Heart left ventricle (tissue), 16 donors: ENCODE data around the gene GPR89A. TPM values are rescaled to one million over a fixed set of nuclear protein-coding genes. Genes with fewer than 3 reads are reported as not detected.

ENCODE experiments used
- ATAC-seq, 4 donors: fragments of 200-7000 bp; cut with Tn5 transposase; one replicate each; pipeline ENCODE4 v1.9.1; 2020 to 2022; ENCODE audit warnings: moderate library complexity in 4 of 4, mild to moderate bottlenecking in 3 of 4, moderate number of reproducible peaks in 1 of 4
- DNase-seq, 5 donors: peaks; one replicate each; pipeline ENCODE4 v3.0.0-alpha.2; 2020
- H3K27ac ChIP-seq, 12 donors: fragments of 200-600 bp; sonication (generic) in 4 of 12; one replicate each; pipeline versions ENCODE4 v1.5.0 to v1.8.0; 2016 to 2022; ENCODE audit warnings: mild to moderate bottlenecking in 2 of 12
- H3K27me3 ChIP-seq, 9 donors: fragments of 200-600 bp; sonication (generic) in 2 of 9; one replicate each; pipeline versions ENCODE4 v1.5.1 to v1.8.0; 2016 to 2022; ENCODE audit warnings: mild to moderate bottlenecking in 3 of 9
- H3K36me3 ChIP-seq, 9 donors: fragments of 200-600 bp; sonication (generic) in 2 of 9; one replicate each; pipeline versions ENCODE4 v1.5.0 to v1.8.0; 2018 to 2022; ENCODE audit warnings: mild to moderate bottlenecking in 2 of 9
- H3K4me1 ChIP-seq, 12 donors: fragments of 200-600 bp; sonication (generic) in 4 of 12; one replicate each; pipeline versions ENCODE4 v1.5.0 to v1.8.0; 2016 to 2022; ENCODE audit warnings: mild to moderate bottlenecking in 3 of 12
- H3K4me3 ChIP-seq, 12 donors: fragments of 200-600 bp; sonication (generic) in 4 of 12; one replicate each; pipeline versions ENCODE4 v1.5.0 to v1.8.0; 2017 to 2022; ENCODE audit warnings: mild to moderate bottlenecking in 9 of 12, moderate library complexity in 4 of 12
- H3K9me3 ChIP-seq, 12 donors: fragments of 200-600 bp; sonication (generic) in 4 of 12; one replicate each; pipeline versions ENCODE4 v1.5.0 to v1.8.0; 2016 to 2022; ENCODE audit warnings: mild to moderate bottlenecking in 1 of 12
- POLR2A ChIP-seq, 2 donors: fragments of 450-650 bp; IDR thresholded peaks; one replicate each; pipeline ENCODE4 v1.6.1; 2017; ENCODE audit warnings: antibody characterized with exemption in 2 of 2, mild to moderate bottlenecking in 2 of 2, moderate library complexity in 2 of 2
- WGBS, 4 donors: extraction: QIAGEN DNeasy Blood & Tissue Kit in 2 of 4; methylation state at CpG; one replicate each; pipeline versions ENCODE4 v1.1.5 to v1.1.7; 2013 to 2018; 5-methylcytosine and 5-hydroxymethylcytosine counted together
- intact Hi-C, 10 donors: fragments of 100-400 bp; cut with DNase I; formaldehyde crosslinking; loops; one replicate each; pipeline versions ENCODE4 v1.11.1 to v1.14.2; 2022
- polyA plus RNA-seq, 2 donors: library from polyadenylated mRNA; stranded (reverse); fragments of 200-250 nt; gene quantifications; one replicate each; pipeline ENCODE4 v1.2.3, GENCODE V29; 2013
- total RNA-seq, 9 donors: library from RNA; depleted of rRNA in 2 of 9; stranded (reverse); fragments of >200 nt in 2 of 9; fragmentation: NEBNext Ultra II Directional in 3 of 9; extraction: Animal tissue kit (Norgen Biotek cat#: 25700) in 3 of 9; gene quantifications; one replicate each; pipeline versions ENCODE4 v1.1.0 to v1.2.4, GENCODE V29; 2016 to 2023
- TF ChIP-seq, protein P1 (sequence below), 12 donors: fragments of 200-600 bp; sonication (generic) in 4 of 12; IDR thresholded peaks; one replicate each; pipeline versions ENCODE4 v1.5.0 to v1.8.0; 2018 to 2022; ENCODE audit warnings: antibody characterized with exemption in 12 of 12, mild to moderate bottlenecking in 5 of 12
- donor health status: ischemic (EF 13 %, LVEDD 7.1; RV severe dilation, severe dysfunction).
- donor health status: healthy with polysubstance abuse.
- donor health status: DM: no; HTN: yes; CAD: no.
- donor health status: DM: no; HTN: no; CAD: no.
- donor health status: ischemic (EF 25% LVEDD 6.9; RV normal size, moderate dysfunction).
- donor health status: ischemic (EF 25% LVEDD 5.7; RV mildly dilated, moderate dysfunction).
- donor health status: healthy.
- donor health status: DM: yes; HTN: yes; CAD: no.
- donor health status: ischemic (EF 35%, LVEDD 5.7; RV mildly dilated, moderate dysfunction).
- donor health status: nonischemic (EF 11% LVEDD 7.7; RV severe dilation, severe dysfunction).
- donor health status: DM: yes; HTN: yes; CAD: no.
- donor health status: PGD.
- donor health status: ischemic (EF 29% LVEDD 5.4; RV normal size, mild dysfunction).
- donor health status: nonischemic (EF 23%, LVEDD 6.1; RV moderate dilation, normal function).

Gene GPR89A
- total and polyA plus RNA-seq, 11 donors, result 6.2 to 17.1 (median 10.8) TPM

DNA sequence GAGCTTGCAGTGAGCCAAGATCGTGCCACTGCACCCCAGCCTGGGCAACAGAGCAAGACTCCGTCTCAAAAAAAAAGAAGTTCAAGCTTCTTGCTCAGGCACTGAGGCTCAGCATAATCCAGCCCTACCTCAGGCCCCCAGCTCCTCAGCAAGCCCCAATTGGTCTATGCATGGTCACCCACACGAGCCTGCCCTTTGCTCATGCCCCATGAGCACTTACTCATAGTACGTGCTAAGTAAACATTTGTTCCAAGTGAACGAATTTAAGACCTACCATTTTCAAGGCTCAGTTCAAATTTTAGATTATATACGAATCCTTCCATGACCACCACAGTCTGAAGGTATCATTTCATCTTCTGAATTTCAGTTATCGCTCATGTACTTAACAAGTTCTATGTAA, 95.0 kb downstream of the GPR89A start:
- H3K4me1 ChIP-seq, result no peaks in the 10 kb centered on the region
- TF ChIP-seq, protein P1, sequence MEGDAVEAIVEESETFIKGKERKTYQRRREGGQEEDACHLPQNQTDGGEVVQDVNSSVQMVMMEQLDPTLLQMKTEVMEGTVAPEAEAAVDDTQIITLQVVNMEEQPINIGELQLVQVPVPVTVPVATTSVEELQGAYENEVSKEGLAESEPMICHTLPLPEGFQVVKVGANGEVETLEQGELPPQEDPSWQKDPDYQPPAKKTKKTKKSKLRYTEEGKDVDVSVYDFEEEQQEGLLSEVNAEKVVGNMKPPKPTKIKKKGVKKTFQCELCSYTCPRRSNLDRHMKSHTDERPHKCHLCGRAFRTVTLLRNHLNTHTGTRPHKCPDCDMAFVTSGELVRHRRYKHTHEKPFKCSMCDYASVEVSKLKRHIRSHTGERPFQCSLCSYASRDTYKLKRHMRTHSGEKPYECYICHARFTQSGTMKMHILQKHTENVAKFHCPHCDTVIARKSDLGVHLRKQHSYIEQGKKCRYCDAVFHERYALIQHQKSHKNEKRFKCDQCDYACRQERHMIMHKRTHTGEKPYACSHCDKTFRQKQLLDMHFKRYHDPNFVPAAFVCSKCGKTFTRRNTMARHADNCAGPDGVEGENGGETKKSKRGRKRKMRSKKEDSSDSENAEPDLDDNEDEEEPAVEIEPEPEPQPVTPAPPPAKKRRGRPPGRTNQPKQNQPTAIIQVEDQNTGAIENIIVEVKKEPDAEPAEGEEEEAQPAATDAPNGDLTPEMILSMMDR (IDR thresholded peaks at IDR 0.05), result no peak
- TF ChIP-seq POLR2A (IDR thresholded peaks at IDR 0.05), result no peak
- 85 to 92% (median 90%) methylated on average over 7 of the region's 7 CpGs for WGBS, 4 donors
- no peaks in the 10 kb centered on the region for H3K36me3 ChIP-seq
- H3K4me3 ChIP-seq, result no peak overlapping the region
- no peak overlapping the region for H3K27ac ChIP-seq
- intact Hi-C loops, result no loop called here
- DNase-seq (no peak), ATAC-seq (no peak)
- no peaks in the 10 kb centered on the region for H3K9me3 ChIP-seq
- H3K27me3 ChIP-seq, result no peaks in the 10 kb centered on the region

DNA sequence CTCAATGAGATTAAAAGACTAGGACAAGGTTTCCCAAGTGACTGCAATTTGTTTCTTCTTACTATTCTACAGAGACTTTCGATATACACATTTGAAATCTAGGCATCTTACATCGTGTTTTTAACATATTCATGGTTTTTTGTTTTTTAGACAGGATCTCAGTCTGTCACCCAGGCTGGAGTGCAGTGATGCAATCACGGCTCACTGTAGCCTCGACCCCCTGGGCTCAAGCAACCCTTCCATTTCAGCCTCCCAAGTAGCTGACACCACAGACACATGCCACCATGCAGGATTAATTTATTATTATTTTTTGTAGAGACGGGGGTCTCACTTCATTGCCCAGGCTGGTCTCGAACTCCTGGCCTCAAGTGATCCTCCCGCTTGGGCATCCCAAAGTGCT, 97.8 kb downstream of the GPR89A start:
- H3K4me1 ChIP-seq, result no peaks in the 10 kb centered on the region
- no peaks in the 10 kb centered on the region for H3K27me3 ChIP-seq
- H3K4me3 ChIP-seq, result no peak overlapping the region
- intact Hi-C loops, result no loop called here
- no peak for DNase-seq
- no peaks in the 10 kb centered on the region for H3K36me3 ChIP-seq
- 85 to 92% (median 90%) methylated on average over 7 of the region's 7 CpGs for WGBS, 4 donors
- TF ChIP-seq, protein P1 (IDR thresholded peaks at IDR 0.05), result no peak
- TF ChIP-seq POLR2A (IDR thresholded peaks at IDR 0.05), result no peak
- H3K9me3 ChIP-seq, result no peaks in the 10 kb centered on the region
- ATAC-seq, result no peak
- H3K27ac ChIP-seq, result no peak overlapping the region

DNA sequence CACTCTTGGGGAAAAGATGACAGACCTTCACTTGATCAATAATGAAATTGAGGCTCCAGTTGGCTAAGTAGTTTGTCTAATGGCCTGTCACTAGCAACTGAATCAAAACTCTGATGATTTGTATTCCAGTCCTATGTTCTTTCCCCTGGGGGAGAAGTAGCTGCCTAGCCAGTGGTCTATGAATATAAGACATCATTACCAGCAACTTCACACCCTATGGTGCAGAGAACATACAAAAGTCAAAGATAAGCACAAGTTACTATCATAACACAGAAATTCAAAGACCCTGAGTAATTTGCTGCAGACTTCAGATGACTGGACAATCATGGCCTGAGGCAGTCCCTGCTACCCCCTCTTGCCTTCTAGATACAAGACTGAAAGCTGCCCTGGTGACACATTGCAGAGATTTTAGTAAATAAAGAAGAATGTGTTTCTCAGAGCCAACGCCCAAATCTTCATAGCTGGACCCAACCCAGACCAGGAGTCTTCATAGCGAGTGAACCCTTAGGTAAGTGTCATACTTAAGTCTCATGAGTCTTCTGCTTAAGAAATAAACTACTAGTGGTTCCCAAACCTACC, 98.4 kb downstream of the GPR89A start:
- H3K27ac ChIP-seq, result no peak overlapping the region
- no peaks in the 10 kb centered on the region for H3K9me3 ChIP-seq
- H3K4me1 ChIP-seq, result no peaks in the 10 kb centered on the region
- ATAC-seq (no peak), DNase-seq (no peak)
- WGBS, 4 donors, result 82 to 97% (median 88%) methylated on average over 2 of the region's 2 CpGs
- intact Hi-C loops, result no loop called here
- TF ChIP-seq, protein P1 (IDR thresholded peaks at IDR 0.05), result no peak
- TF ChIP-seq POLR2A (IDR thresholded peaks at IDR 0.05), result no peak
- H3K36me3 ChIP-seq, result no peaks in the 10 kb centered on the region
- no peaks in the 10 kb centered on the region for H3K27me3 ChIP-seq
- no peak overlapping the region for H3K4me3 ChIP-seq

DNA sequence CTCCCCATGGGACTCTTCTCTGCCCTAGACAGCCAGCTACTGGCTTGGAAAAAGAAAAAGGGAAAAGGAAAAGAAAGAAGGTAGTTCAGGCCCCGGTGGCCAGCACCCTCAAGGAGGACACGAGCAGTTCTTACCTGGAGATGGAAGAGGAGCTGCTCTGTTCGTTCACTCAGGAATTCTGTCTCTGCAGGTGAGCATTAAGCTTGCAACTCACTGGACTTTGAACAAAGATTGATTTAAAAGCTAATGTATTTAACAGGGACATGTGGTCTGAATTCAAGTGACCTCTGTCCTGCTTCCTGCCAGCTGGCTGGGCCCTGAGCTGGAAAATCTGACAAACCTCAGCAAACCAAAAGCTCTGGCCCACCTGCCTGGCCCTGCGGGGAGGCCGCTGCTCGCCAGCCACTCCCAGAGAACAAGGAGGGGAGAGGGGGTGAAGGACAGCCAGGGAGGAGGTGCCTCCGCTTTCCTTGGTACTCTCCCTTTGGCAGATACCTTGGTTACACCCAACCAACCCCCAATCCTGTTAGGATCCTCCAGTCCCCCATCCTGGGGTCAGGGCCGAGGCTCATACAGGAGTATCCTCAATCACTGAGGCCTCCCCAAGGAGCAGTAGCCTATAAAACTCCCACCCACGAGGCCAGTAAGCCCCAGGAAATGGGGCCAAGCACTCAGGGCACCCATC, 99.5 kb downstream of the GPR89A start, which contains the start of gene PDZK1:
PDZK1 (minus strand) TSS at position 186 of the 685 bp plus-strand sequence. CDS start 19,347 bp downstream, outside the sequence.
- ATAC-seq, result no peak
- H3K9me3 ChIP-seq, result no peaks in the 10 kb centered on the region
- H3K27ac ChIP-seq, result no peak within 1 kb of the TSS
- intact Hi-C loops, result no loop called here
- no peak for TF ChIP-seq POLR2A (IDR thresholded peaks at IDR 0.05)
- TF ChIP-seq, protein P1 (IDR thresholded peaks at IDR 0.05), result no peak
- H3K36me3 ChIP-seq, result no peaks in the 10 kb centered on the region
- no peaks in the 10 kb centered on the region for H3K27me3 ChIP-seq
- 58 to 79% (median 75%) methylated on average over 9 of the region's 9 CpGs for WGBS, 4 donors
- peaks cover 0 to 4% (median 0%) of the 10 kb centered on the region in 12 donors for H3K4me1 ChIP-seq
- no peak within 1 kb of the TSS for H3K4me3 ChIP-seq
- no peak for DNase-seq
